Measurements from ENCODE around the gene HSPA4.

HSPA4 gene

DNA sequence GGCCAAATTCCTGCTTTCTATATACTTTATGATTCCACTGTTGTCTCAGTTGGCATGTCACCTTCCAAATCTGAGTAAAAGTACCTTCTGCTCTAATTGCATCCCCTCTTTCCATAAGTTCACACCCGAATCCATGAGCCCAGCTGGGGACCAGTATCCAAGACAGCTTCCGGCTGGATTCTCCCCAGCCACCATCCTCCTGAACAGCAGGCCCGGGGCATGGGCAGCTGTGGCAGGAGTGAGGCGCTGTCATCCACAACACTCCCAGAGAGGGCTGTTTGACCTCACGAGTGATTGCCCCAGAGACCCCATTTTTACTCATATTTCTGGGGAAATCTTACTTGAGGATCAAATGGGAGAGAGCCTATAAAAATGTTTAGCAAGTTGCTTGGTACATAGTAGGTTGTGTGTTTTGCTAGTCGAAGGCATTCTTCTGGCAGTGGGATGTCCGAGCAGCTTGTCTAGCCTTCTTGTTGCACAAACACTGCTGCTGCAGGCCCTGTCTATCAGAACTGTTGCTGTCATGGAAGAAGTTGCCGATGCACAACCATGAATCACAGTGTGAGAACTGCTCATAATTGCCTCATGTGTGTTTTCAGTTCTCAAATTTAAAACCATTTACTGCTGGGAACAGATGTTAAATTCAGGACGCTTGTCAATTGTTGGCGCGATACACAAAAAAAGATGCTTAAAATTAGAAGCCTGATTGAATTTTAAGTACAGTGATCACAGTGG is 93.8 kb downstream of the HSPA4 start:
- no peak overlapping the region for H3K27ac ChIP-seq

DNA sequence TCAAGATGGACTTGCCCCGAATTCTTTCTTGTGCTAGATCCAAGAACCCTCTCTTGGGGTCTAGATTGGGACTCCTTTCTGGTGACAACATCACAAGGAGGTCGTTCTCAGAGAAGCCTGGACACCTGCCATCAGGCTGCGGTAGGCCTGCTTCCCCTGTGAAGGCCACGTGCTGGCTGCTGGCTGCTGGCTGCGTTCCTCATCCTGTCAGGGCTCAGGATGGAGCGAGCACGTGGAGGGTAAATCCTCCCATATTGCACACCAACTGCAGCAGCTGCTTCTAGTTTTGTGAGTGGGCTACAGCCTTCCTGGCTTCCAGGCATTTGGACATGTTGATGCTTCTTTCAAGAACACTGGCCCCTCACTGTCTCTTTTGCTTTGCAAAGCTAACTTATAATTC is 95.6 kb downstream of the HSPA4 start:
- no peak overlapping the region for H3K27ac ChIP-seq
- H3K4me3 ChIP-seq = no peak overlapping the region

More for the DNA sequence above, 93.8 kb downstream of the HSPA4 start:
- no peak overlapping the region for H3K4me3 ChIP-seq

DNA sequence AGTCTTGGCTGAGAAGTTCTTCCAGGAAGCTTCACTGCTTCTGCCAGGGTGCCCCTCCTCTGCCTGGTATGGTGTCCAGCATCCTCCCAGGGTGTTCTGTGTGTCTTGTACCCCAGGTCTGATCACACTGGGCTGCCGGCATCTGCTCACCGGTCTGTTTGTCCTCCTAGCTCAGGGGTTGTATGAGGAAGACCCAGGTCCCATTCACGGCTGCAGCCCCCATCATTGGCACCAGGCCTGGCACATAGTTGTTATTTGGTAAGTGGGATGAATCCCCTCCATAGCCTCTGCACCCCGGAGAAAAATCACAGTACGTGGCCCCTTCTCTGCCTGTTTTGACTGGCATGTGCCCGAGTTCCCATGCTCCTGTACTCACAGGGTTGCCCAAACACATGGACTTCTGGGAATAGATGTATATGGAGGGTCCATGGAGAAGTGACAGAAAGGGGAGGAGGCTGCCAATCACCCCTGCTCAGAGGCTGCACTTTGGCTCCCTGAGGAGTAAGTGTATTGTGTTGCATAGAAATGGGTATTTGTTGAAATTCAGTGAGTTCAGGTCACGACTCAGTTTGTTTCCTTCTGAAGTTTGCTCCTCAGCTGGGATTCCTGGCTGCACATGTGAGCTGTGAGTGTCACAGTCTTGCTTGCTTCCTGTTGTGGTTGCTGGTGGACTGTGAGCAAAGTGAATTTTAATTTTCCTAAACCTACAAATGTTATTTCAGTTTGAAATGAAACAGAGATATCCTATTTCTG is 96.2 kb downstream of the HSPA4 start:
- Histone ChIP-seq H3K27ac (no peak overlapping the region), H3K4me3 (no peak overlapping the region)

DNA sequence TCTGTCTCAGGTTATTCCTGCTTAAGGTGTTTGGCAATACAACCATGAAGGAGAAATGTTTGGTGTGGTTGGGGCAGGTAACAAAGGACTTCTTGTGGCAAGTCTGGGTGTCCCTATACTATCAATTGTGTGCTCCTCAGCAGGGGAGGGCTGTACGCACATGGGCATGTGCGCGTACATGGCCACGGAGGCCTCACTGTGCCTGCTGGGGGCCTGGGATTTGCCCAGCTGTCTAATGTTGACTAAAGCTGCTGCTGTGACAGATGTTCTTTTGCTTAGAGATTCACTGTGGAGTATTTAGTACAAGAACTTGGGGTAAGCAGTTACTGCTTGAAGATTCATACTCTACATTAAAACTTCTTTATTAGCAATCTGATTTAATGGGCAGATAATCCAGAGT is 97.5 kb downstream of the HSPA4 start:
- no peak overlapping the region for H3K4me3 ChIP-seq
- H3K27ac ChIP-seq = peak overlapping the region in 3 of 21 experiments; percentile 37 to 55 (median 50)

DNA sequence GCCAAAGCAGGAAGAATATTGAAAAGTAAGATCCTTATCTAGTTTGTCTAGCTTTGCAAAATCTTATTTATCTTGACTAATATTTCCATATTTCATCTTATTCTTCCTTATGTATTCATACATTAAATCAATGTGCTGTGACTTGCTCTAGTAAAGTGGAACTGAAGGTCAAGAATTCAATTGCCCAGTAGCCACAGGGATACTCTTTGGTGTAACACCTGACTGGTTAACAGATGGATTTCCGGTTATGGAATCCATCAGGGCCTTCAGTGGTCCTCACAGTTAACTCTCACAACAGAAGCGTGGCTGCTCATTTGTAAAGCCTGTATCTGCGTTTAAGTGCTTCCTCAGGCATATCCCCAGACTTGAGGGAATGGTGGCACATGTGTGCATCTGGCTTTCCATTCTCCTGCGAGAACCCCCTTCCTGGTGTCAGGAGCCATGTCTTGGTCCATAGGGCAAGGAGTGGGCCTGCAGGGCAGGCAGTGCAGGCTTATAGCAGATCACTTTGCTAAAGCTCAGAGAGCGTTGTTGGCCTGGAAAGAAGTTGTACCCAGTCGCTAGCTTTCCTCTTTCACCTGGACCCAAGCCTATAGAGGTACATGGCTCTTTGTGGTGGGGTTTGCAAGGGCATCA is 99.2 kb downstream of the HSPA4 start:
- no peak overlapping the region for H3K27ac ChIP-seq
- no peak overlapping the region for H3K4me3 ChIP-seq

DNA sequence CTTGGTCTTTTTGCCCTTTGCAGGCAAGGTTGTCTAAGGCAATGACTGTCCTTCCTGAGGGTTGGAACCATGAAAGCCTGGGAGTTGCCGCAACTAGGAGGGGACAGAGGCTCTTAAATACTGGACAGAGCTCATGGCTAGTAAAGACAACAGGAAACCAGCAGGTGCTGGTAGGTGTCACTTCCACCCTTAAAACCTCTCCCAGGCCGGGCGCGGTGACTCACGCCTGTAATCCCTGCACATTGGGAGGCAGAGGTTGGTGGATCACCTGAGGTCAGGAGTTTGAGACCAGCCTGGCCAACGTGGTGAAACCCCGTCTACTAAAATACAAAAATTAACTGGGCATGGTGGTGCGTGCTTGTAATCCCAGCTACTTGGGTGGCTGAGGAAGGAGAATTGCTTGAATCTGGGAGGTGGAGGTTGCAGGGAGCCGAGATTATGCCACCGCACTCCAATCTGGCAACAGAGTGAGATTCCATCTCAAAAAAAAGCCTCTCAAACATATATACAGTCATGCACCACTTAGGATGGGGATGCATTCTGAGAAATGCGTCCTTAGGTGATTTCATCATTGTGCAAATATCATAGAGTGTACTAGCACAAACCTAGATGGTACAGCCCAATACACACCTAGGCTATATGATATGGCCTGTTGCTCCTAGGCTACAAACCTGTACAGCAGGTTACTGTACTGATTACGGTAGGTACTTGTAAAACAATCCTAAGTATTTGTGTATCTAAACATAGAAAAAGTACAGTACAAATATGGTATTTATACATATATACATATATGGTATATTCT is 102.7 kb downstream of the HSPA4 start:
- H3K4me3 ChIP-seq = no peak overlapping the region

DNA sequence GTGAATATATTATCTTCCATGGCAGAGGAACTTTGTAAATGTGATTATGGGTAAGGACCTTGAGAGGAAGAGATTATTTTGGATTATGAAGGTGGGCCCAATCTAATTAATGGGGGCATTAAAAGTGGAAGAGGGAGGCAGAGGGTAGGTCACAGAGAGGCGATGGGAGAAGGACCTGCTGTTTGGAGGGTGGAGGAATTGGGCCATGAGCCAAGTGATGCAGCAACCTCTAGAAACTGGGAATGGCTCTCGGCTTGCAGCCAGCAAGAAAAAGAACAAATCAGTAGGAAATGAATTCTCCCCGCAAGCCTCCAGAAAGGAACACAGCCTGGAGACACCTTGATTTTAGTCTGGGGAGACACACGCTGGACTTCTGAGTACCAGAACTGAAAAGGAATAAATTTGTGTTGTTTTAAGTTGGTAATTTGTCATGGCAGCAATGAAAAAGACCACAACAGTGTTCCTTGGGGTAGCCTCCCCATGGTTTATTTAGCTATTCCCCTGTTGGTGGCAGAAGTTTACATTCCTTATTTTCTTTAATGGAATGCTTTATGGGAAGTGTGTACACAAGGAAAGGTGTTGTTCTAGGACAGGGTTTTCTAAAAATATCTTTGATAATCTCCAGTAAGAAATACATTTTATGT is 103.6 kb downstream of the HSPA4 start:
- Histone ChIP-seq H3K27ac (no peak overlapping the region), H3K4me3 (no peak overlapping the region)

More for the DNA sequence above, 102.7 kb downstream of the HSPA4 start:
- no peak overlapping the region for H3K27ac ChIP-seq
